Effector memory CD4-positive, alpha-beta T cell (primary cell): ENCODE measurements around the gene CACHD1.
"Not testable (repeated sequence)": the region's sequence is repeated elsewhere in the genome, so short reads cannot be mapped to it uniquely, and the experiment has no call there.

Experiments
- DNase-seq, 3 donors: peaks; one replicate each; pipeline ENCODE4 v3.0.0-alpha.2; 2020
- H3K27ac ChIP-seq: 2 replicates; pipeline ENCODE4 v1.7.0; 2013; ENCODE audit warnings: mild to moderate bottlenecking, low read length, moderate library complexity; ENCODE audit not compliant: insufficient read depth, poor library complexity, severe bottlenecking
- H3K27me3 ChIP-seq: replicated peaks from 2 replicates; pipeline ENCODE4 v1.7.0; 2013; ENCODE audit warnings: mild to moderate bottlenecking, low read length; ENCODE audit not compliant: insufficient read depth, control insufficient read depth, poor library complexity, severe bottlenecking
- H3K36me3 ChIP-seq: 2 replicates; pipeline ENCODE4 v1.7.0; 2013; ENCODE audit warnings: mild to moderate bottlenecking, low read length, moderate library complexity; ENCODE audit not compliant: control insufficient read depth, insufficient read depth
- H3K4me1 ChIP-seq: 2 replicates; pipeline ENCODE4 v1.7.0; 2013; ENCODE audit warnings: low read length, mild to moderate bottlenecking; ENCODE audit not compliant: control insufficient read depth, insufficient read depth, poor library complexity, severe bottlenecking
- H3K4me3 ChIP-seq: 2 replicates; pipeline ENCODE4 v1.7.0; 2013; ENCODE audit warnings: low read length, low read depth, mild to moderate bottlenecking; ENCODE audit not compliant: insufficient read depth, poor library complexity, severe bottlenecking
- H3K9me3 ChIP-seq: 2 replicates; pipeline ENCODE4 v1.7.0; 2013; ENCODE audit warnings: mild to moderate bottlenecking, low read length, moderate library complexity; ENCODE audit not compliant: control insufficient read depth

CACHD1 gene

GRCh38 chr1:64696879-64697278, 226.9 kb downstream of the CACHD1 start:
- Histone ChIP-seq H3K27ac (no peak overlapping the region), H3K4me3 (no peak overlapping the region), H3K27me3 (peaks cover 3% of the 10 kb centered on the region), H3K36me3 (no peaks in the 10 kb centered on the region), H3K4me1 (no peaks in the 10 kb centered on the region), H3K9me3 (no peaks in the 10 kb centered on the region)
- no peak for DNase-seq

GRCh38 chr1:64699327-64699726, 229.4 kb downstream of the CACHD1 start:
- no peaks in the 10 kb centered on the region for H3K36me3 ChIP-seq
- H3K4me1 ChIP-seq, result no peaks in the 10 kb centered on the region
- peaks cover 3% of the 10 kb centered on the region for H3K27me3 ChIP-seq
- no peak overlapping the region for H3K27ac ChIP-seq
- no peak overlapping the region for H3K4me3 ChIP-seq
- DNase-seq, result no peak
- H3K9me3 ChIP-seq, result no peaks in the 10 kb centered on the region

GRCh38 chr1:64701071-64701470, 231.1 kb downstream of the CACHD1 start:
- Histone ChIP-seq H3K27ac (no peak overlapping the region), H3K27me3 (peaks cover 3% of the 10 kb centered on the region), H3K36me3 (no peaks in the 10 kb centered on the region), H3K4me3 (no peak overlapping the region), H3K4me1 (no peaks in the 10 kb centered on the region), H3K9me3 (no peaks in the 10 kb centered on the region)
- no peak for DNase-seq

- peaks cover 3% of the 10 kb centered on the region for H3K27me3 ChIP-seq
- H3K4me1 ChIP-seq, result no peaks in the 10 kb centered on the region
- no peaks in the 10 kb centered on the region for H3K9me3 ChIP-seq
- no peak for DNase-seq
- H3K4me3 ChIP-seq, result no peak overlapping the region
- no peaks in the 10 kb centered on the region for H3K36me3 ChIP-seq
- no peak overlapping the region for H3K27ac ChIP-seq
Observed at GRCh38 chr1:64701886-64702285, 232.0 kb downstream of the CACHD1 start.

- not testable (repeated sequence) for DNase-seq, H3K4me1 ChIP-seq, H3K27me3 ChIP-seq, H3K27ac ChIP-seq, H3K9me3 ChIP-seq, H3K36me3 ChIP-seq, H3K4me3 ChIP-seq
Observed at GRCh38 chr1:64702670-64703069, 232.7 kb downstream of the CACHD1 start.

GRCh38 chr1:64703600-64703999, 233.7 kb downstream of the CACHD1 start:
- Histone ChIP-seq H3K9me3 (no peaks in the 10 kb centered on the region), H3K4me3 (no peak overlapping the region), H3K27ac (no peak overlapping the region), H3K4me1 (no peaks in the 10 kb centered on the region), H3K27me3 (peaks cover 3% of the 10 kb centered on the region), H3K36me3 (no peaks in the 10 kb centered on the region)
- no peak for DNase-seq

GRCh38 chr1:64705591-64705990, 235.7 kb downstream of the CACHD1 start:
- Histone ChIP-seq H3K4me1 (no peaks in the 10 kb centered on the region), H3K4me3 (no peak overlapping the region), H3K27me3 (no peaks in the 10 kb centered on the region), H3K27ac (no peak overlapping the region), H3K36me3 (no peaks in the 10 kb centered on the region), H3K9me3 (no peaks in the 10 kb centered on the region)
- DNase-seq, result no peak

GRCh38 chr1:64711266-64711665, 241.3 kb downstream of the CACHD1 start:
- Histone ChIP-seq H3K27ac (no peak overlapping the region), H3K4me1 (no peaks in the 10 kb centered on the region), H3K36me3 (no peaks in the 10 kb centered on the region), H3K4me3 (no peak overlapping the region), H3K27me3 (no peaks in the 10 kb centered on the region), H3K9me3 (no peaks in the 10 kb centered on the region)
- no peak for DNase-seq

GRCh38 chr1:64712049-64712448, 242.1 kb downstream of the CACHD1 start:
- no peak for DNase-seq
- H3K4me1 ChIP-seq, result no peaks in the 10 kb centered on the region
- no peaks in the 10 kb centered on the region for H3K36me3 ChIP-seq
- H3K9me3 ChIP-seq, result no peaks in the 10 kb centered on the region
- H3K27ac ChIP-seq, result no peak overlapping the region
- H3K4me3 ChIP-seq, result no peak overlapping the region
- H3K27me3 ChIP-seq, result no peaks in the 10 kb centered on the region

GRCh38 chr1:64715186-64715585, 245.3 kb downstream of the CACHD1 start:
- H3K4me1 ChIP-seq, result no peaks in the 10 kb centered on the region
- no peak overlapping the region for H3K27ac ChIP-seq
- no peaks in the 10 kb centered on the region for H3K27me3 ChIP-seq
- H3K9me3 ChIP-seq, result no peaks in the 10 kb centered on the region
- DNase-seq, result no peak
- H3K36me3 ChIP-seq, result no peaks in the 10 kb centered on the region
- H3K4me3 ChIP-seq, result no peak overlapping the region

GRCh38 chr1:64721135-64721534, 251.2 kb downstream of the CACHD1 start:
- H3K27ac ChIP-seq, result no peak overlapping the region
- H3K4me3 ChIP-seq, result no peak overlapping the region
- DNase-seq, result no peak
- H3K4me1 ChIP-seq, result no peaks in the 10 kb centered on the region
- H3K27me3 ChIP-seq, result no peaks in the 10 kb centered on the region
- H3K36me3 ChIP-seq, result no peaks in the 10 kb centered on the region
- H3K9me3 ChIP-seq, result no peaks in the 10 kb centered on the region
